Stimulated activated CD4-positive, alpha-beta T cell treated with anti-CD3 and anti-CD28 coated beads, Interleukin-4, amount 100 ng/mL, for 4 hours (primary cell): ENCODE data around the gene BCR.
"Not testable (repeated sequence)": the region's sequence is repeated elsewhere in the genome, so short reads cannot be mapped to it uniquely, and the experiment has no call there.

Source experiments
- DNase-seq, 2 experiments: peaks; one replicate each; pipeline ENCODE4 v3.0.0-alpha.2; 2020

The BCR gene

DNA sequence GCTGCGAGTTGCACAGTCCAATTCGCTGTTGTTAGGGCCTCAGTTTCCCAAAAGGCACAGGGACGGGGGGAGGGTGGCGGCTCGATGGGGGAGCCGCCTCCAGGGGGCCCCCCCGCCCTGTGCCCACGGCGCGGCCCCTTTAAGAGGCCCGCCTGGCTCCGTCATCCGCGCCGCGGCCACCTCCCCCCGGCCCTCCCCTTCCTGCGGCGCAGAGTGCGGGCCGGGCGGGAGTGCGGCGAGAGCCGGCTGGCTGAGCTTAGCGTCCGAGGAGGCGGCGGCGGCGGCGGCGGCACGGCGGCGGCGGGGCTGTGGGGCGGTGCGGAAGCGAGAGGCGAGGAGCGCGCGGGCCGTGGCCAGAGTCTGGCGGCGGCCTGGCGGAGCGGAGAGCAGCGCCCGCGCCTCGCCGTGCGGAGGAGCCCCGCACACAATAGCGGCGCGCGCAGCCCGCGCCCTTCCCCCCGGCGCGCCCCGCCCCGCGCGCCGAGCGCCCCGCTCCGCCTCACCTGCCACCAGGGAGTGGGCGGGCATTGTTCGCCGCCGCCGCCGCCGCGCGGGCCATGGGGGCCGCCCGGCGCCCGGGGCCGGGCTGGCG lies at the start of gene BCR:
TSS of gene BCR (plus strand) at position 209 of the 592 bp plus-strand sequence. CDS start 452 bp downstream, outside the sequence.
- peak; percentile 63 to 64 for DNase-seq

GRCh38 chr22:23130697-23131096 lies 49.6 kb upstream of the BCR start:
- no peak for DNase-seq

DNA sequence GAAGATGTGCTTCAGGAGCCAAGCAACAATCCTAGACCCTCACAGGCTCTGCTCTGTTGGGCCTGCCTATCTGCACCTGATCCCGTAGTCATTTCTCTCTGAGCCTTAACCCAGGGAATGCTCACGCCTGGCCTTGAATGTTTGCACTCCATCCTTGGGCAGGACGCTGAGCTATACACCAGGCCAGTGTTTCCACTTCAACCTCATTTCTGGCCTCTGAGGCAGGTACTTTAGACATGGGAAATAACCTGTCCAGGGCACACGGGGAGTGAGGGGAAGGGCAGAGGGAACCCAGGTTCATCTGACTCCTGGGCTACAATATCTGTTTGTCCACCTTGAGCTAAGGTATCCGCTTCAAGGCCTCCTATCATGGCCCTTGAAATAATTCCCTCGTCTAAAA lies 48.4 kb upstream of the BCR start:
- DNase-seq, result no peak

DNA sequence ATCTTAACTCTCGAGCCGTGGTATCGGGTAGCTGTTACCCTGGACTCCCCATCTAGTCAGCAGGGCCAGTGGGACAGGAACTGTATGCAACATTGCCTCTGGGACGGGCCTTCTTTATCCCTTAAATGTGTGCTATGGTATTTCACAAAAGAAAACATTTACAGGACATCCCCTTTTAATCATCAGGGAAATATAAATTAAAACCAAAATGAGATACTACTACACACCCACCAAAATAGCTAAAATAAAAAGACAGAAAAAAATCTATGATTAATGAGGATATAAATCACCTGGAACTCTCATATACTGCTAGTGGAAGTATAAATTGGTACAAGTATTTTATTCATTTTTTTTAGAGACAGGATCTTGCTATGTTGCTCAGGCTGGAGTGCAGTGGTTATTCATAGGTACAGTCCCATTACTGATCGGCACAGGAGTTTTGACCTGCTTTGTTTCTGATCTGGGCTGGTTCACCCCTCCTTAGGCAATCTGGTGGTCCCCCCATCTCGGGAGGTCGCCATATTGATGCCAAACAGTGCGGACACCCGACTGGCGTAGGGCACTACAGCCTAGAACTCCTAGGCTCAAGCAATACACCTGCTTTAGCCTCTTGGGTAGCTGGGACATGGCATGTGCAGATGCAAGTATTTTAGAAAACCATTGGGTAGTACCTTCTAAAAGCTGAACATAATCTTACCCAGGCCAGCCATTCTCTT lies 47.8 kb upstream of the BCR start:
- no peak for DNase-seq

DNA sequence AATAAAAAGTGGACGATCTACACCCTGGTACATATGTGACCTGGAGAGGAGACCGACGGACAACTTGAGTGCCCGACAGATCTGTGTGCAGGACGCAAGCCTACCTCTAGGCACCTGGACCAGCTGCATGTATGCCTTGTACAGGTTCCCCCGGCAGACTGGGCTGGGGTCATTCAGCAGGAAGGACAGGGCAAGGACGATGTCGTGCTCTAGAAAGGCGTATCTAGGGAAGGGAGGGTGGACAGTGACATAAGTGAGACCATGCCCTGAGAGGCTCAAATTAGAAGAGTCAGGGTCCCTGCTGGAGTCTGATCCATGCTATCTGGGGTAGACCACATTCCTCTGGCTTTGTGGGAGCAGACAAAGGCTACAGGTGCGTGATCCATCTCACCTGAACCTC lies 46.4 kb upstream of the BCR start:
- DNase-seq, result no peak

- not testable (repeated sequence) for DNase-seq
Observed at GRCh38 chr22:23136991-23137390, 43.3 kb upstream of the BCR start.

GRCh38 chr22:23137468-23137867 lies 42.8 kb upstream of the BCR start:
- DNase-seq, result no peak

DNA sequence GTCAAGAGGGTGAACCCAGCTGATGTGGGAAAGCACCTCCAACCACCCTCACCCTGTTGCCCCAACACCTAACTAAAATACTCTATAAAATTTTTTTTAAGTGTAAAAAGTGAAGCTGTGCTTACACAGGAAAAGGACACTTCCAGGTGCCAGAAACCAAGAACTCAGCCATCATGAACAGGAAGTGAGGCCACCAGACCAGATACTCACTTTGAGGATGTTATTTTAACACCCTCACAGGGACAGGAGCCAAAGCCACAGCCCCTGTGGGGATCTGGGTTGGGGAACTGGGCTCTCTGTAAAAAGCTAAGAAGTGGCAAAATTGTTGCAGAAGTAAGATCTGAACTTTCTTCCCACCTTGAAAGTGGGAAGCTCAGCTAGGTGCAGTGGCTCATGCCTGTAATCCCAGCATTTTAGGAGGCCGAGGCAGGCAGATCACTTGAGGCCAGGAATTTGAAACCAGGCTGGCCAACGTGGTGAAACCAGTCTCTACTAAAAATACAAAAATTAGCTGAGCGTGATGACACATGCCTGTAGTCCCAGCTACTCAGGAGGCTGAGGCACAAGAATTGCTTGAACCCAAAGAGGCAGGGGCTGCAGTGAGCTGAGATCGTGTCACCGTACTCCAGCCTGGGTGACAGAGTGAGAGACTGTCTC lies 42.3 kb upstream of the BCR start:
- peak in 1 of 2 experiments; percentile 22 for DNase-seq

DNA sequence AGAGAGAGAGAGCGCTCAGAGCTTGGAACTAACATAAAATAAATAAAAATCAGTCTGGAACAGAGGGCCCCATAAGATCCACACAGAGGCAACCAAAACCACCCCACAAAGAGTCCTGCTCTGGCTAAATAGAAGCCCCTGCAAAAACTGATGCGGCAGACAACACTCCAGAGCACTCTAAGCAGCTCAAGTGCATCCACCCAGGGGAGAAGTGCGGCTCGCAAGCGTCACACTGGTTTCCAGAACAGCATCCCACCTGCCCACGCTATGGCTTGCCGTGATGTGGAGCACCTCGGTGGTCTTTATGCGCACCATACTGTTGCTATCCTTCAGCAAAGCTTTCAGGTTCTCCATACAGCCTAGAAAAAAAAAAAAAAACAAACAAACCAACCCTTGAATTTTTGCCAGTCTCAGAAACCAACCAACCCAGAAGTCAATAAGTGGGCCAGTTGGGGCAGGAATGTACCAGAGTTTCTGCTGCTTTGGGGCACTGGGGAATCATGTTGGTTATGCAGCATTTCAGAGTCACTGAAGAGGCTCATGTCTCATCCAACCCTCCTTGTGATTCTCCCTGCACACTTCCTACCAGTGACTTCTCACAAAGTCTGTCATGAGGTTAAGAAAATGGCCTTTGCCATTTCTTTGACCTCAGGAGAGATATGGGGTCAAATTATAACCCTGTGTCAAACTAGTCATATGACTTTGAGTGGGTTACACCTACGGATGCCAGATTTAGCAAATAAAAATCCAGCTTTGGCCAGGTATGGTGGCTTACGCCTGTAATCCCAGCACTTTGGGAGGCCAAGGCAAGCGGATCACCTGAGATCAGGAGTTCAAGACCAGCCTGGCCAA lies 41.5 kb upstream of the BCR start:
- no peak for DNase-seq

DNA sequence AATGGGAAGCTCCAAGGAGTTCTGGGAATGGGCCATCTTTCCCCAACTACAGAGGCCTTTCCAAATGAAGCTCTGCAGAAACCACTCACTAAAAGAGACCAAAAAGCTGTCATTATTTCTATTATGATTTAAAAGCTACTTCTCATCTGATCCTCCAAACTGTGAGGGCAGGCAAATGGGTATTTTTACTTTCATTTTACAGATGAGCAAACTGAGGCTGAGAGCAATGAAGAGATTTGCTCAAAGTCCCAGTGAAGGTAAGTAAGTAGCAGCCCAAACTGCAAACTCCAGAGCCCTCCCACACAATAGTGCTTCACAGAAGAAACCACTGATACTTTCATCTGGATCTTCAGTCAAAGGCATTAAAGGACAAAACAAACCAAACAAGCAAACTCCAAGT lies 39.9 kb upstream of the BCR start:
- no peak for DNase-seq

GRCh38 chr22:23142546-23143105 lies 37.7 kb upstream of the BCR start:
- DNase-seq, result no peak

DNA sequence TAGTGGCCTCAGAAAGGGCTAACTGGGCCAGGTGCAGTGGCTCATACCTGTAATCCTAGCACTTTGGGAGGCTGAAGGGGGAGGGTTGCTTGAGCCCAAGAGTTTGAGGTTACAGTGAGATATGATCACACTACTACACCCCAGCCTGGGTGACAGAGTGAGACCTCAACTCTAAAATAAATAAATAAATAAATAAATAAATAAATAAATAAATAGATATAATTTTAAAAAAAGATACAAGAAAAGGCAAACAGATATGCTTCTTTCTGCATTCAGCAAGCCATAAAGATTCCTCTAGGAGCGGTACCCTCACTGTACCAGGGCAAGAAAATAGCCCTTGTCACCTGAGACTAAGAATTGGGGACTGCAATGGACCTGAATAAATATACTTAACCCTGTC lies 37.2 kb upstream of the BCR start:
- no peak for DNase-seq

- no peak for DNase-seq
Observed at GRCh38 chr22:23144432-23144831, 35.9 kb upstream of the BCR start.

DNA sequence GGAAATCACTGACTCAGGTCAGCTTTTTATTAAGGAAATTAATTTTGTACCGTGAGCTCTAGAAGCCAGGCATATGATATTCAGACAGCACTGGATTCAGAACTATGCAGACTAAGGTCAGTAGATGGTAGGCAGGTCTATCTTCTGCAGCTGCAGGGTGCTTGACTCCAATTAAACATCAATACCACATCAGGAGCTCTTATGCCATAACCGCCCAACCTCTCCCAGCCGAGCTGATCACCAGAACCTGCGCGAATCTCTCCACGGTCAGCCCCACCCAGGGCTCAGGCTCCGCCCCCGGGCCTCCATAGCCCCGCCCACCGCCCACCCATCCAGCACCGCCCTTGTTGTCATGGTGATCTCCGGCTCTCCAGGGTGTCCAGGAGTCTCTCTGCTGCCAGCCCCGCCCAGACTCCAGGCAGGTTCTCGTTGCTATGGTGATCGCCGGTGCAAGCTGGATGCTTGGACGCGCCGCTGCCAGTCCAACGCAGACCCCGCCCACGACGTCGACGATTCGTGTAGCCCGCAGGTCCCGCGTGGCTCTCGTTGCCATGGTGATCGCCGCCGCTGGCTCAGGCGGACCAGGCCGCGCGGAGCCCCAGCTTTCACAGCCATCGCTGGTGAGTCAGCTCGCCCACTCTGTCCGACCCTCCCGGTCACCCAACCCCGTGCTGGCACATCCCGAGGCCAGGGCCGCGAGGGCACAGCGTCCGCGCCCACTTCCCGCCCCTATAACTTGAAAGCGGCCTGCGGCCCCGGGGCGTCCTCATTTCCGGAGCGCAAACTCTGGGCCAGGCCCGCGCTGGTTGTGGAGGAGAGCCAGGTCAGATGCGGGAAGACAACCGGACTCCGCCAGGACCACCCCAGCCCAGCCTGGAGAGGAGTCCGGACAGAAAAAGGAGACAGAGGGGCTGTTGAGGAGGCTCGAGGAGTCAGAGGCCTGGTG lies 35.1 kb upstream of the BCR start, which contains the start of gene RAB36:
TSS of gene RAB36 (plus strand) at position 546 of the 946 bp plus-strand sequence. CDS start 1,140 bp downstream, outside the sequence.
- DNase-seq, result peak; percentile 69 to 78

- DNase-seq, result no peak
Observed at GRCh38 chr22:23145878-23146470, 34.3 kb upstream of the BCR start.

DNA sequence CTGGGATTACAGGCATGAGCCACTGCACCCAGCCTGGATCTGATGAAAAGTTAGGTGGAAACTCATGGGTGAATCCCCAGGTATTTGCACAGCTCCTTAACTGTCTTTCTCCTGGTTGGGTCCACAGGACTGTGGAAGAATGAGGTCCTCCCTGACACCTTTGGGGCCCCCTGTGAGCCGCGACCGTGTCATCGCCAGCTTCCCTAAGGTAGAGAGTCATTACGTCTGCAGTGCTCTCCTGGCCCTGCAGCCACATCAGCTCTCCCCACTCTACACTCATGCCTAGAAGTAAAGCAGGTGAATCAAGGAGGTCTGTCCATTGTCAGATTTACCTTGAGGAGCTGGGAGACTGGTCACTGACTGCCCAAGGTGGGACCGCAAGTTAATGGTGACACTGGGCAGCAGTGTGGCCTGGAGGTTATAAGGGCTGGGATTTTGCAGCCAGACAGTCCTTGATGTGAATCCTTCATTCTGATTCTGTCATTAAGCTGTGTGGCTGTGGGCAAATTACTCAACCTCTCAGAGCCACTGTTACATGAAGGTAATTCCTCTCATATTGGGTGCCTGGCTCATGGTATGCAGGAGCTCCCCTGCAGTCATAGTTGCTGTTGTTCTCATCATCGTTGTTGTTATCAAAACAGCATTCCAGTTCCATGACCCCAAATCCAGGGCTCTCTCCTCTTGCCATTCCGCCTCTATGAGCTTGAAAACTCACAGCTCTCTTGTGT lies 33.7 kb upstream of the BCR start:
- DNase-seq, result no peak

- no peak for DNase-seq
Observed at GRCh38 chr22:23147617-23148387, 32.5 kb upstream of the BCR start.

DNA sequence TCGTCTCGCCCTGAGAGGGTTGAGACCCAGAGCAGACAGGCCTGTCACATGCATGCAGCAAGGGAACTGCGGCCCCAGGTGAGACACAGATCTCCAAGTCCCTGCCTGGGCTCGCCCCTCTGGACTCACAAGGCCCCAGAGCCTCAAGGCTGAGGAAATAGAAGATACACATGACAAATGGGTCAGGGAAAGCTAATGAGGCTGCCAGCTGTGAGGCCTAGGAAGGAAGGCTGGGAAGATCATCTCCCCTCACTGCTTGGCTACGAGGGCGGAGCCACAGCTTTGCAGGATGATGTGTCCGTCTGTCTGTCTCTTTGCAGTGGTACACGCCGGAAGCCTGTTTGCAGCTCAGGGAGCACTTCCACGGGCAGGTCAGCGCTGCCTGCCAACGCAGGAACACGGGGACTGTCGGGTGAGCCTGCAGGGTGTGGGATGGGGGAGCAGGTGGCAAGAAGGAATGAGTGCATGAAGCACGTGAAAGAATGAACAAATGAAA lies 30.5 kb upstream of the BCR start:
- no peak for DNase-seq

DNA sequence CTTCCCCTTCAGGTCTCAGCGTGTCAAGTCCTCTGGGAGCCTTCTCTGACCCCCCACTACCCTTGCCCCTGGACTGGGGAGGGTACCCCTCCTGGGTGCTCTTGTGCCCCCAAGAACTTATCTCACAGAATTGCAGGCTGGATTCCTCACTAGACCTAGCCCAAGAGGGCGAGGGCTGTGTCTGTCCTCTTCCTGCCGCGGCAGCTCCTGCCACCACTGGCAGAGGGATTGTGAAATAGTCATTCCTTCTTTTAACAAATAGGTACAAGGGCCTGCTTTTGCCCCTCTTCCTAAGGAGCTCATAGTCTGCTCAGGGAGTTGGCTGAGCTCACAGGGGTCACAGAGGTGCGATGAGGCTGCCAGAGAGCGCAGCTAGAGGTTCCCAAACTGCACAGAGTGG lies 29.5 kb upstream of the BCR start:
- DNase-seq, result no peak
